HG02870 (cell line): ENCODE results near the gene THEMIS2.
"Not testable (repeated sequence)": the region's sequence is repeated elsewhere in the genome, so short reads cannot be mapped to it uniquely, and the experiment has no call there.

Source experiments
- ATAC-seq: cut with Tn5 transposase; IDR thresholded peaks from one replicate; pipeline ENCODE4 v1.9.1; 2021; ENCODE audit warnings: mild to moderate bottlenecking, moderate library complexity; ENCODE audit not compliant: unreplicated experiment

The THEMIS2 gene

GRCh38 chr1:27872059-27872801, at the start of gene THEMIS2:
THEMIS2 (plus strand) TSS chr1:27872544; CDS start chr1:27872572, 28 bp downstream.
- ATAC-seq: no peak

- ATAC-seq: no peak
These were observed 48.6 kb upstream of the THEMIS2 start for GRCh38 chr1:27823784-27824183.

GRCh38 chr1:27824411-27824810, 47.9 kb upstream of the THEMIS2 start:
- ATAC-seq: no peak

- ATAC-seq: not testable (repeated sequence)
These were observed 42.9 kb upstream of the THEMIS2 start for GRCh38 chr1:27829339-27829960.

- ATAC-seq: peak; percentile 90
These were observed 41.5 kb upstream of the THEMIS2 start, which contains the start of gene PPP1R8 for GRCh38 chr1:27830621-27831440. PPP1R8 (plus strand) TSS chr1:27830782; CDS start chr1:27830836, 54 bp downstream.

GRCh38 chr1:27831568-27832410, 40.6 kb upstream of the THEMIS2 start:
- ATAC-seq: no peak

GRCh38 chr1:27832762-27833161, 39.6 kb upstream of the THEMIS2 start:
- no peak for ATAC-seq

GRCh38 chr1:27833470-27833869, 38.9 kb upstream of the THEMIS2 start:
- no peak for ATAC-seq

- ATAC-seq: no peak
These were observed 37.3 kb upstream of the THEMIS2 start for GRCh38 chr1:27835046-27835445.

- ATAC-seq: no peak
These were observed 36.8 kb upstream of the THEMIS2 start for GRCh38 chr1:27835501-27835900.

- ATAC-seq: no peak
These were observed 22.4 kb upstream of the THEMIS2 start for GRCh38 chr1:27849951-27850350.

- no peak for ATAC-seq
These were observed 17.3 kb upstream of the THEMIS2 start for GRCh38 chr1:27855085-27855484.

- ATAC-seq: no peak
These were observed 15.6 kb upstream of the THEMIS2 start for GRCh38 chr1:27856561-27857343.

GRCh38 chr1:27857552-27857951, 14.8 kb upstream of the THEMIS2 start:
- ATAC-seq: not testable (repeated sequence)

- ATAC-seq: no peak
These were observed 14.0 kb upstream of the THEMIS2 start for GRCh38 chr1:27858072-27858948.

GRCh38 chr1:27858949-27859576, 13.3 kb upstream of the THEMIS2 start:
- ATAC-seq: no peak

- no peak for ATAC-seq
These were observed 10.9 kb upstream of the THEMIS2 start for GRCh38 chr1:27861436-27861835.

GRCh38 chr1:27862004-27862403, 10.3 kb upstream of the THEMIS2 start:
- no peak for ATAC-seq
